ENCODE data around the gene MRTFA. TPM values are rescaled to one million over a fixed set of nuclear protein-coding genes. Genes with fewer than 3 reads are reported as not detected.

MRTFA gene
- total RNA-seq, 1 donor from 2014 or later: 53.5 TPM

DNA sequence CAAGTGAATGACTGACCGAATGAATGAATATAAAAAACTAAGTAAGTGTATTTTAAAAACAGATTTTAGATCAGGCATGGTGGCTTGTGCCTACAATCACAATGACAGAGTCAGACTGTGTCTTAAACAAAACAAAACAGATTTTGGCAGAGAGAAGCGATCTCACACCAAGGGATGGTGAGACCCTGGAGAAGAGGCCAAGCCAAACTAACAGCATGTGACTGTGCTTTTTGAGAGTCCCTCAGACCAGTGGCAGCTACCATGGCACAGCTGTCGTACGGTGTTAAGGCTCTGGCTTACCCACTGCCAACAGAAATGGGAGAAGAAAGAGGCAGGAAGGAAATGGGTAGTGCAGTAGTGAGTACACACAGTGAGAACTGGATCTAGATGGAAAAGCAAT lies 205.5 kb downstream of the MRTFA start:
- DNase-seq (ENCODE audit: low spot score) (no peak), ATAC-seq (no peak)

DNA sequence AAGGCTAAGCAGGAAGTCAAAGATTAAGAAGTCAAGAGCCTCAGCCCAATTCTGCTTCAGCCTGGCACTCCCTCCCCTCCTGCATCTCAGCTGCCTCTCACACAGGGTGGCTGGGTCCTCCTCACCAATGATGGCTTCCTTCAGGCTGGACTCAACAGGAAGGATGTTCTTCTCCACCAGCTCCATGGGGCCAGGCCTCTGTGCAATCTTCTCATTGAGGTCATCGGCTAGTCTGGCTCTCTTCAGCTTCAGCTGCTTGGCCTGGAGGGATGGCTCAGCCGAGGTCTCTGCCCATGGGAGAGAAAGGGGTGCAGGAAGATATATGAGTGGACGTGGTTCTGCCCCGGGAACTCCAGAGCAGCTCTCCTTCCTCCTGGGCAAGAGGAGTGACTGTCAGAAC lies 207.0 kb downstream of the MRTFA start:
- no peak for DNase-seq (ENCODE audit: low spot score)
- intact Hi-C loops (cut with DNase I): no loop called here
- ATAC-seq: no peak

More for the DNA sequence above, 205.5 kb downstream of the MRTFA start:
- intact Hi-C loops (cut with DNase I): no loop called here

DNA sequence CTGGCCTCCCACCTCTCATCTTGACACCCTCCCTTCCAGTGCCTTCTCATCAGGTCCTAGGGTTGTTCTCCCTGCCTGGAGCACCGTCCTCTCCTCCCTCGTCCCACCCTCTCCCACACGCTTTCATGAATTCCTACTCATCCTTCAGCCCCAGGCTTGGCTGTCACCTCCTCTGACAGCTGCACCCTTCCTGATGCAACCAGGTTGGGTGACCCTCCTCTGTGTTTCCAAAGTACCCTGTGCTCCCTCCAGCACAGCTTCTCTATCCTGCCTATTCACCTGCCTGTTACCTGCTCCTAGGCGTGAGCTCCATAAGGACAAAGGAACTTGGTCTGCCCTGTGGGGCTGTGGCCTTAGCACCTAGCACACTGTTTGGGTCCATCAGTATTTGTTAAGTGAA lies 207.7 kb downstream of the MRTFA start:
- DNase-seq (ENCODE audit: low spot score) (peak; percentile 41), ATAC-seq (no peak)
- intact Hi-C loops (cut with DNase I): no loop called here

DNA sequence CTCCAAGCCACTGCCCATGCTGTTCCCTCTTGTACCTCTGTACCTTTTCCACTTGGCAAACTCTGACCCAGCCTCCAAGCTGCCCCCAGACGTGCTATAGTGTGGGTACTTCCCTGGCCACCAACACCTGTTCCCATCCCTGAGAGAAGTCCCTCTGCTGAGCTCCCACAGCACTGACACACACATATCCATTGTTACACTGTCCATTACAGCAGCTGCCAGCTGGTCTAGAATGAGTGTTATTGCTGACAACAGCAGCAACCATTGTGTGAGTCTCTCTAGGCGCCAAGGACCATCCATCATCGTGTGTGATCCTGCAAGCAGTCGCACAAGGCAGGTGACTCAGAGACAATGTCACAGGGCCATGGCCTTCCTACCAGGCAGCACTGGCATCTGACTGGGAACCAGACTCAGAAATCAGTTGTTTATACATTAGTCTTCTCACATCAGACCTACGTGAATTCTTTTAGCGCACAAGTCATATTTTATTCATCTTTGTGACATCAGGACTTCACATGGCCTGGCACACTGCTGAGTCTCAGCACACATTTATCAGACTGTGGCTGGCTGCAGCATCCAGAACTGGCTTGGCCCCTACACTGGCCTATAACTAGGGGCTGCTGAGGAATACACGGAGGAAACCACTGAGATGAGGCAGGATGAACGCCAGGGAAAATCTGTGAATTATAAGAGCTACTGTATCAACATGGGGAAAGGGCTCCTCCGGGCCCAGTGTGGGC lies 209.8 kb downstream of the MRTFA start:
- no peak for DNase-seq (ENCODE audit: low spot score)
- intact Hi-C loops (cut with DNase I): no loop called here
- ATAC-seq: peak; percentile 60

DNA sequence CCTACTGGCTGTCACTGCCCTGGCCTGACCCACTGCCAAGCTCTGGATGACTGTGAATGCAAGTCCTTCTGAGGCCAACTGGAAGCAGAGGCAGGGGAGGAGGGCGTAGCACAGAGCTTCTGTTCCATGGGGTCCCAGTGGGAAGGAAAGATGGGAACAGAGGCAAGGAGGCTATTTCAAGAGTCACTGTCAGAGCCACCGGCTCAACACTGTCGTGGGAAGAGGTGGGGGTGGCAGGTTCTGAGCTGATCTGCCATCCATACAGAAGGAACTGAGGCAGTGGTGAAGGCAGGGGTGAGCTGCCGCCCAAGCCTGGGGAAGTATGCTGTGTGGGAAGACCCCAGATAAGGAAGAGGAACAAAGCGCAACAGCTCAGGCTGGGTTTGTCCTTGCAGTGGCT lies 211.4 kb downstream of the MRTFA start:
- DNase-seq (ENCODE audit: low spot score) (no peak), ATAC-seq (no peak)
- intact Hi-C loops (cut with DNase I): no loop called here

DNA sequence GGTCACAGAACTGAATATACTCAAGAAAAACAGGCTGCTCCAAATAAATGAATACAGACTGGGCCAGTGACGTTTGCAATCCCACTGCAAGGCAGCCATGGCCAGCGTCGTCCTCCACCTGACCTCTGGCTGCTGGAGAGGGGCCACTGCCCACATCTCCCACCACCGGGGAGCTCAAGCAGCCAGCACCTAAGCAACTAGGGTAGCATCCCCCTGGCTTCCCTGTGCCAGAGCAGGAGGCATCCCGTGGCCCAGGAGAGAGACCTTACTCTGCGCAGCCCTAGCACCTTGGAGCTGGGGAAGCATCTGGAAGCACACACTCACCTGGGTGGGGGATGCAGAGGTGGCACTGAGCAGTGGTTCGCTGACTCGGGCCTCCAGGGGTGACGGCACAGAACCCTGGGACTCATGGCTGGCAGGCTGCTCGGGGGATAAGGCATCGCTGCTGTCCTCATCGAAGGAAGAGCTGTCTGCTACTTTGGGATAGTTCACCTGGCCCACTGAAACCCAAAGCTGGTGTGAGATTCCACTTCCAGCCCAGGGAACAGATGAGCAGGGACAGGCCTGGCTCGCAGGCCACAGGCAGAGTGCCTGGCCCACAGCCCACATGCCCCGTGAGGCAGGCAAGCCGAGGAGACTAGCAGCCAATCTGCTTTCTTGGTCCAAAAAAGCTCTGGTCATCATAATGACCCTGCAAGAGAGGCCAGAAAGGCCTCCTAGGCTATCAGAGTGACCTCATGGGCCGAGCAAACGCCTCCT lies 212.5 kb downstream of the MRTFA start:
- no peak for ATAC-seq
- intact Hi-C loops (cut with DNase I): no loop called here
- DNase-seq (ENCODE audit: low spot score): no peak

DNA sequence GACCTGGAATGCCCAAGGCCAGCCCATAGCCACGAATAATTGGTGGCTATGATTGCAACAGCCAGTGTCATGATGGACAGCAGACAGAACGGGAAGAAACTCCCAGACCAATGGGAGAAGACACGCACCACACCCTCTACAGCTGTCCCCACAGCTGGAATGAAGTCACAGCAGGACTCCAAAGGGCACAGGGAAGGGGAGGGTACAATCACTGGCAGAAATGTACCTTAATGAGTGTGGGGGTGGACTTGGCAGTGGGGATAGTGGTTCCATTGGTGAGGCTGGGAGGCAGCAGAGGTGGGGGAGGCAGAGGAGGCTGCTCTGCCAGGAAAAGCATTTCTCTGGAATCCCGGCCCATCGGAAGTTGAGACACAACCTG lies 213.2 kb downstream of the MRTFA start:
- DNase-seq (ENCODE audit: low spot score) (no peak), ATAC-seq (no peak)
- intact Hi-C loops (cut with DNase I): no loop called here

DNA sequence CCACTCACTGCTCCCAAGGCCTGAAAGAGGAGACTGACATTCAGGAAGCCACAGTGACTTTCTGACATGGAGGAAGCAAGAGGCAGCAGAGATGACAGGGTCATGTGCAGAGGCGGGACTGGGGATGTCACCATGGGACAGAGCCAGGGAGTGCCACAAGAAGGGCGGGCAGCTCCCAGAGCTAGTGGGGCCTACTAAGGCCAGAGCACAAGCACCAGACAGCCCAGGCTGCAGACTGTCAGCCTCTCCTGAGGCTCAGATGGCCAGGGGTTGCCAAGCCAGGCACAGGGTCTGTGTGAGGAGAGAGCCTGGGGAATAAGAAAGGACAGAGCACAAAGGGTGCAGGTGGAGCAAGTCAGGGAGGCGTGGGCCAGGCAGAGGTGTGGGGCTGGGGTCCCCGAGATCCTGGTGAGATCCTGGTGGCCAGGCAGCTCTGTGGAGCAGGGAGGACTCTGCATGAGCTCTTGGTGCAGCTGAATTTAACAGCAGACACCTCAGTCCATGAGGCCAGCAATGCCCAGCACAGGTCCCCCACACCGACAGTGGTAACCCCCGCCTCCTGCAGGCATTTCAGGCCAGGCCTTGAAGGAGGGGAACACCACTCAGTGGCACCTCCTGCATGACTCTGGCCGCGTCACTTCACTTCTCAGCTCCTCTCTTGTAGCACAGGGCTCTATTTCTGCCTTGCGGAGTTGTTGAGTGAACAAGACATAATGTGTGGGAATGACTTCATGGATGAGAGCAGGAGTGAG lies 213.8 kb downstream of the MRTFA start:
- intact Hi-C loops (cut with DNase I): no loop called here
- DNase-seq (ENCODE audit: low spot score) (no peak), ATAC-seq (no peak)

DNA sequence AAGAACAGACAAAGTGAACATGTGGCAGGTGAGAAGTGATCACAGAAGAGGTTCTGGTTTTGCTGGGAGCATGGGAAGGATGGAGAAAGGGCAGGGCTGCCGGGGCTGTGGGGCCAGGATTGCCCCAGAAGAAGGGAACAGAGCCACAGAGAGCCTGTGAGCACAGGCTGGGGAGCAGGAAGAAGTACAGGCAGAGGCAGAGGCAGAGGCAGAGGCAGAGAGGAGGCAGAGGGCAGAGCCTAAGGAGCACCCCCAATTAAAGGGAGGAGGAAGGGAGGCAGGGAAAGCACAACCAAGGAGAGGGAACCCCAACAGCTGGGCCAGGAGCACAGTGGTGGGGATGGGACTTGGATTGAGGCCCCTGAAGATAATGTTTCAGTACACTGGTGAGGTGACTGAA lies 214.6 kb downstream of the MRTFA start:
- intact Hi-C loops (cut with DNase I): no loop called here
- no peak for ATAC-seq
- DNase-seq (ENCODE audit: low spot score): no peak

DNA sequence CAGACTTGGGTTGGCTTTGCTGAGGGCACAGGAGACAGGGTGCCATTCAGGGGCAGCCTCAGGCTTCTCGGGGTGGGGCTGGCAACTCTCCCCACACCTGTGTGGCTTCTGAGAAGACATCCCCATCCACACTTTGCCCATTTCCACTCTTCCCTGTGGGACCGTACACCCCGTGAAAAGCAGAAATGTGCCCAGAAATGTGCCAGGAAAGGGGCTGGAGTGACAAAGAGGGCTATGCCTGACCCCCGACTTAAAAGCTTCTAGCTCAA lies 215.5 kb downstream of the MRTFA start:
- ATAC-seq (no peak), DNase-seq (ENCODE audit: low spot score) (no peak)
- intact Hi-C loops (cut with DNase I): no loop called here

DNA sequence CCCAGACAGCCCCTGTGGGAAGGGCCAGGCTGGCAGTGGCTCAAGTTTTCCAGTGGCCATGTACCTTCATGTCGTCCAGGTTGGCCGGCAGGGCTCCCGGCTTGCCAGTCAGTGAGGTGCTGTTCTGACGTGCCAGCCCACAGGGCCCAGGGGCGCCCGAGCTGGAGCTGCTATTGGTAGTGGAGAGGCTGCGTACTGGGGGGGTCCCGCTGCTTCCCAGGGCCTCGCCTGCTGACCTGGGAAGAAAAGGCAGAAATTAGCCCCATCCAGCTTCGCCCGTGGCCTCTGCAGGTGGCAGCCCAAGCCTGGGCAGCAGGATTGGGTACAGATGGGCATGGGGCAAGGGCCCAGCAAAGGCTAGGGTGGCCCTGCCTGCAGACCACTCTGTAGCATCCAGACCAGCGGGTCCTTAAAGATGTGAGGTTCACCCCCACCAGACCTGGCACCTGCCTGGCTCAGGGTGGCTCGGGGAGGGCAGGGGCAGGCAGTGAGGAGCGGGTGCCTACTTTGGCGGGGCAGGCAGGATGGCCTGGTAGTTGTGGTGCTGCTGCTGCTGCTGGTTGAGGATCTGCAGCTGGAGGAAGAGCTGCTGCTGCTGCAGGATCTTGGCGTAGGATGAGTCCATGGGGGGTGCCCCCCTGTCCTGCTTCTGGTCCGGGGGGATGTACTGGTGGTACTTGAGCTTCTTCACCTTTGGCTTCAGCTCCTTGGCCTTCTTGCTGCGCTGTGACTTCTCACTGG lies 216.0 kb downstream of the MRTFA start:
- ATAC-seq: no peak
- DNase-seq (ENCODE audit: low spot score): no peak
- intact Hi-C loops (cut with DNase I): no loop called here

DNA sequence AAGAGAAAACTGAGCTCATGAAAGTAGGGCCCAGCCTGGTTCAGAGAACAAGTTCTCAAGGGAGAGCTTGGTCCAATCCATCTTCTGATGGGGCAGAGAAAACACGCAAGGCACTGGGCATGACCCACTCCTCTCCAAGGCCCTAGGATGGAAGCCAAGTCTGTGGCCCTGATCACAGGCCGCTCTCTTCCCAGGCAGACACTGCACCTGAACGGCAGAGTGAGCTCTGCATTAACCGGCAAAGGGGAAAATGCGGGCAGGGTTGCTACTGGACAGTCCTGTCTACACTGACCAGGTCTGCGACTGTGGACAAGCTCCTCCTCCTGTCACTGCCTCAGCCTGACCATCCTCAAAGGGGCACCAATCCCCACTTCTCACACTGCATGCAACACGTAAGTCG lies 216.8 kb downstream of the MRTFA start:
- no peak for DNase-seq (ENCODE audit: low spot score)
- no peak for ATAC-seq
- intact Hi-C loops (cut with DNase I): no loop called here

DNA sequence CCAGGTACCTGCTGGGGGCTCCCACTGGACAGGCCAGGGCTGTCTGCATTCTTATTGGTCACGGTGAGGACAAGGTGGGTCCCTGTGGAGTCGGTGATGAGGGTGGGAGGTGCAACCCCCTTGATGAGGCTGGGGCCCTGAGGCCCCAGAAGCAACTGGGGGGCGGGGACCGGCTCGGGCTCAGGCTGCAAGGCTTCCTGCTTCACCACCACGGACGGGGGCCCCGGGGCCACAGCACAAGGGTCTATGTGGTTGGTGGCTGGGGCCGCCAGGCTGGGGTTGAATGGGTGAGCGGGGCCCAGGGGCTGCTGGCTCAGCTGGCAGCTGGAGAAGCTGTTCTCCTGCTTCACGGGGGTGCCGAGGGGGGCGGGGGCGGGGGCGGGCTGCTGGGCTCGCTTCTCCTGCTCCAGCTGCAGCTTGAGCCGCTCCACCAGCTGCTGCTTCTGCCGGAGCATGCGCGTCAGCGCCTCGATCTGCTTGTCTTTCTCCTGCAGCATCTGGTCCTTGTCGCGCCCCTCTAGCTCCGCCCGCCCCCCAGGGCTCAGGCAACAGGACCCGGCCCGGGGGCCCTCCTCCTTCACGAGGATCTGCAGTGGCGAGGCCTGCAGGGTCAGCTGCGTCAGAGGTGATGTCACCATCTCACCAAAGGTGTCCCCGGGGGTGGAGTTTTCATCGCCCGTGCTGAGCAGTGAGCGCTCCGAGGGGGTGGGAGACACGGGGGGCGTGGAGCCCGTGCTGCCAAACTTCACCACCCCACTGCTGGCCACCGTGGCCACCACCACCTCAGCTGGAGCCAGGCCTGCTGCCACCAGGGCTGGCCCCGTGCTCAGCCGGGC lies 217.9 kb downstream of the MRTFA start:
- intact Hi-C loops (cut with DNase I): no loop called here
- DNase-seq (ENCODE audit: low spot score) (no peak), ATAC-seq (no peak)

DNA sequence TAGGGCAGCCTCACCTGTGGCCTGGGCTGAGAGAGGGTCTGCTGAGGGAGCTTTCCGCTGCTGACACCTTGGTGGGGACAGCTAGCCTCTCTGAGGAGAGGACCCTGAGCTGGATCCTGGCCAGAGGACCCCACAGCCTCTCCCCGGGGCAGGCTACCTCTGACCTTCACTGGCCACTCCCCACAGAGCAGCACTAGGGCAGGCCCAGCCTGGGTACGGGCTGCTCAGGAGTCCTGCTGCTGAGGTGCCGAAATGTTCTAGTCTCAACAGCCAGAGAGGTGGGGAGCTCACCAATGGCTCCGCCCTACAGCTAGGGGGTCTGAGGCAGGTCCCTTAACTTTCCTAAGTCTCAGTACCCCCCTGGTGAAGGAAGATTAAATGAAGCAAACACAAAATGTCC lies 218.6 kb downstream of the MRTFA start:
- DNase-seq (ENCODE audit: low spot score): no peak
- no peak for ATAC-seq
- intact Hi-C loops (cut with DNase I): no loop called here

DNA sequence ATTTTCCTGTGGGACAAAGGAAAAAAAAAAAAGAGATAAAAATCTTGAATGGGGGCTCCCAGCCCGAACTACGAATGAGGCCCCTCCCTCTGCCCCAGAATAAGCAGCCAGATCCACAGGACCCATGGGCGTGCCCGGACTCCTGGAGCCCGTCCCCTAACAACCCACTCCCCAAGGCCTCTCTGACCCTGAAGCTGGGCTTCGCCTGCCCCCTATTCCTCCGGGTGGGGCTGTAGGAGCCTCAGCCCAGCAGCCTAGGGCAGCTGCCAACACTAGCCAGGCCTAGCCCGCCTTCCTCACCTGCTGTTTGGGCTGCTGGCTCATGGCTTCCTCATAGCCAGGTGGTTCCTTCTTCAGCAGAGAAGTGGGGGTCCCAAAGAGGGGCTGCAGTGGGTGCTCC lies 219.5 kb downstream of the MRTFA start:
- intact Hi-C loops (cut with DNase I): no loop called here
- no peak for DNase-seq (ENCODE audit: low spot score)
- ATAC-seq: no peak

DNA sequence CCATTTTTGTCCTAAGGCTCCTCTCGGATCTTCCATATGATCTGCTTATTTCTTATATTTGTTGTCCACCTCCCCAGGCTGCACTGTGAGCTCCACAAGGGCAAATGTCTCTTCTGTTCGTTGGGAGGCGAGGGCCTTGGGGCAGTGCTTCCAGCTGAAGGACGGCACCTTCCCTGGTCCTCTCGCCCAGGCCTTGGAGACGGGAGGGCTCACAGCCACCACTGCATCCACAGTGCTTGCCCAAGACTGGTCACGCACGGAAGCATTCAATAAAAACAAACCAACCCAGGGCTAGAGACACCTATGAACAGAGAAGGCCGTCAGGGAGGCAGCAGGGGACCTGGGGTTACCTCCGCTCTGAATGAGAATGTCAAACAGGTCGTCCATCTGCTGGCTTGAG lies 219.9 kb downstream of the MRTFA start:
- DNase-seq (ENCODE audit: low spot score): no peak
- ATAC-seq: no peak
- intact Hi-C loops (cut with DNase I): no loop called here

DNA sequence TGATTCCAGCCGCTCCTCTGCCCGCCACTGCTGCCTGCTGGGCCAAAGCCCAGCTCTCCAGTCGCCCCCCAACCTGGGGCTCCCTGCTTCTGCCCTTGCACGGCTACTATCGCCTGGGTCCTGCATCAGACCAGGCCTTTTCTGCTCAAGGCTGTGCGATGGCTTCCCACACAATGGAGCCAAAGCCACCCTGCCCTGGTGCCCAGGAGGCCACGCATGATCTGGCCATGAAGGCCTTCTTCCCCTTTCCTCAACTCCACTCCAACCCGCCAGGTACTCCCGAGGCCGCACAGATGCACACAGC lies 220.3 kb downstream of the MRTFA start:
- DNase-seq (ENCODE audit: low spot score) (no peak), ATAC-seq (no peak)
- intact Hi-C loops (cut with DNase I): no loop called here

DNA sequence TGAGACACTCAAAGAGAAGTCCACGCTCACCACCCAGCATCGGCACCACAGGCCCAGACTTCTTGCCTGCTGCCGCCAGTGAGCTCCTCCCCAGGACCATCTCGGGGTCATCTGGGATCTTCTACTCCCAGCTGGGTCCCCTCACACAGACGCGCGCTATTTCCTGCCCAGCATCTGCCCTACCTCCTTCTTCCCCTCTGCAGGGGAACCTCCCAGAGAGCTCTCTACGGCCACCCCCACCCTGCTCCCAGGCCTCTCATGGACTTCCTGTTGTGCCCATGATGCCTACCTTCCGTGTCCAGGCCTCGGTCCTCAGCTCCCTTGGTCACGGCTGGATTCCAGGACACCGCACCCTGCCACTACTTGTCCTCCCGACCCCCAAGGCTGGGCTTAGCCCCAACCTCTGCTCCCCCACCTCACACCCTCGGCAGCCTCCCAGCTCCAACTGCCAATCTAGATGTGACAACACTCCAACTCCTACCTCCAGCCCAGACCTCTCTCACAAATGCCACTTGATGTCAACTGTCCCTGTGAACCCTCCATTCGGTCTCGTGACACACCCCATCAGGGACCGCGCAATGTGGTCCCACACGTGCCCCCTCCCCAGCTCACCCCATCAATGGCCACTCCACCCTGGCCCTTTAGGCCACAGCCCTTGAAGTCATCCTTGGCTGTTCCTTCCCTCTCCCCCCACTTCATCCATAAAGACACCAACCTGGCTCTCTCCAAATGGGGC lies 220.8 kb downstream of the MRTFA start:
- intact Hi-C loops (cut with DNase I): no loop called here
- ATAC-seq (peak; percentile 23), DNase-seq (ENCODE audit: low spot score) (no peak)
